GM21737 (cell line): Measurements from ENCODE around the gene CFHR4.
"Not testable (repeated sequence)": the region's sequence is repeated elsewhere in the genome, so short reads cannot be mapped to it uniquely, and the experiment has no call there.

Experiments
- ATAC-seq: cut with Tn5 transposase; IDR thresholded peaks from one replicate; pipeline ENCODE4 v1.9.1; 2021; ENCODE audit warnings: mild to moderate bottlenecking, moderate library complexity; ENCODE audit not compliant: unreplicated experiment

Gene CFHR4

GRCh38 chr1:196933531-196934189, 45.8 kb downstream of the CFHR4 start:
- no peak for ATAC-seq

- ATAC-seq, result not testable (repeated sequence)
Observed at GRCh38 chr1:196941474-196941873, 53.6 kb downstream of the CFHR4 start.

GRCh38 chr1:196943568-196943967, 55.7 kb downstream of the CFHR4 start, which contains the start of gene CFHR2:
Gene CFHR2 (plus strand): TSS chr1:196943738. CDS start chr1:196943881, 143 bp downstream.
- not testable (repeated sequence) for ATAC-seq

GRCh38 chr1:196951711-196952394, 64.0 kb downstream of the CFHR4 start:
- peak; percentile 79 for ATAC-seq

- ATAC-seq, result no peak
Observed at GRCh38 chr1:196954778-196955177, 66.9 kb downstream of the CFHR4 start.

- no peak for ATAC-seq
Observed at GRCh38 chr1:196955926-196956325, 68.1 kb downstream of the CFHR4 start.

- no peak for ATAC-seq
Observed at GRCh38 chr1:196960854-196961253, 73.0 kb downstream of the CFHR4 start.
